GM12878 (cell line): ENCODE results near the gene ZFP14. TPM values are rescaled to one million over a fixed set of nuclear protein-coding genes. Genes with fewer than 3 reads are reported as not detected.

ENCODE experiments used
- ATAC-seq: fragments of 200-7000 bp; cut with Tn5 transposase; 3 replicates; pipeline ENCODE4 v1.9.1; 2020; ENCODE audit warnings: mild to moderate bottlenecking, moderate library complexity
- BruUV-seq: library from RNA; stranded (reverse); fragments of 400-500 nt; replicated peaks from 2 replicates; lab custom pipeline; 2021; lab: Mats Ljungman, UMichigan
- CTCF ChIA-PET: fragments of 300-600 bp; sonication (Branson Sonifier 250); formaldehyde crosslinking; extraction: SDS; loops from one replicate; lab custom pipeline; 2021; ENCODE audit warnings: inconsistent platforms; lab: Yijun Ruan, JAX
- POLR2A ChIA-PET: fragments of 350-600 bp; formaldehyde crosslinking; extraction: SDS; loops from one replicate; lab custom pipeline; 2021; ENCODE audit warnings: inconsistent platforms; lab: Charles Lee
- RAD21 ChIA-PET: fragments of 300-600 bp; sonication (Branson Sonifier 250); formaldehyde crosslinking; loops from one replicate; lab custom pipeline; 2023; ENCODE audit warnings: antibody characterized with exemption; ENCODE audit not compliant: unreplicated experiment; lab: Charles Lee
- SMC1A ChIA-PET: fragments of 300-600 bp; sonication (Branson Sonifier 250); formaldehyde crosslinking; loops from one replicate; lab custom pipeline; 2023; ENCODE audit not compliant: unreplicated experiment, uncharacterized antibody; lab: Charles Lee
- DNase-seq: peaks from one replicate; pipeline ENCODE4 v3.0.0-alpha.2; 2011; ENCODE audit warnings: low read depth, low spot score
- FAIRE-seq: peaks from 3 replicates; lab custom pipeline; 2011; peaks lifted over from hg19 to GRCh38; lab: Jason Lieb, UNC
- H2AFZ ChIP-seq: 2 replicates; pipeline ENCODE4 v1.6.0; 2011; ENCODE audit warnings: low read depth, low read length, control low read depth; ENCODE audit not compliant: control insufficient read depth
- H3K27ac ChIP-seq: 2 replicates; pipeline ENCODE4 v1.5.1; 2011; ENCODE audit warnings: control low read depth; ENCODE audit not compliant: control insufficient read depth, insufficient read depth
- H3K27me3 ChIP-seq, 2 experiments: replicated peaks in 1 of 2; 2 replicates each; pipeline versions ENCODE4 v1.6.0 to v1.6.1; 2011; ENCODE audit warnings: low read length in 1 of 2; ENCODE audit not compliant: control insufficient read depth in 2 of 2, insufficient read depth in 2 of 2
- H3K36me3 ChIP-seq, 2 experiments: 2 replicates each; pipeline ENCODE4 v1.5.1; 2011; ENCODE audit warnings: low read length in 1 of 2; ENCODE audit not compliant: control insufficient read depth in 2 of 2, insufficient read depth in 2 of 2
- H3K4me1 ChIP-seq: 2 replicates; pipeline ENCODE4 v1.6.1; 2011; ENCODE audit warnings: mild to moderate bottlenecking, low read length, moderate library complexity, mixed read lengths; ENCODE audit not compliant: control insufficient read depth, insufficient read depth
- H3K4me2 ChIP-seq: 2 replicates; pipeline ENCODE4 v1.6.0; 2011; ENCODE audit warnings: control low read depth; ENCODE audit not compliant: control insufficient read depth, insufficient read depth
- H3K4me3 ChIP-seq: fragments of 200-600 bp; sonication (generic); 2 replicates; pipeline ENCODE4 v1.5.1; 2016
- H3K79me2 ChIP-seq: 2 replicates; pipeline ENCODE4 v1.6.0; 2011; ENCODE audit warnings: low read length; ENCODE audit not compliant: control insufficient read depth, insufficient read depth
- H3K9ac ChIP-seq: 2 replicates; pipeline ENCODE4 v1.8.0; 2011; ENCODE audit warnings: low read length, control low read depth, mixed read lengths; ENCODE audit not compliant: control insufficient read depth, insufficient read depth
- H3K9me3 ChIP-seq: replicated peaks from 3 replicates; pipeline ENCODE4 v1.5.1; 2011; ENCODE audit warnings: mild to moderate bottlenecking, low read length; ENCODE audit not compliant: control insufficient read depth, insufficient read depth
- H4K20me1 ChIP-seq: 2 replicates; pipeline ENCODE4 v1.6.0; 2011; ENCODE audit not compliant: control insufficient read depth, insufficient read depth
- ATF7 ChIP-seq: fragments of 450-650 bp; IDR thresholded peaks from 2 replicates; pipeline ENCODE4 v1.6.1; 2016; ENCODE audit warnings: low read depth, mild to moderate bottlenecking
- FOXK2 ChIP-seq: fragments of 450-650 bp; IDR thresholded peaks from 2 replicates; pipeline ENCODE4 v1.6.1; 2017; ENCODE audit warnings: mild to moderate bottlenecking, moderate library complexity
- MXI1 ChIP-seq: fragments of 150-350 bp; IDR thresholded peaks from 2 replicates; pipeline ENCODE4 v1.6.1; 2011; ENCODE audit warnings: low read depth, mild to moderate bottlenecking, inconsistent platforms, low read length, improper control_type of control experiment
- NFYB ChIP-seq: IDR thresholded peaks from 2 replicates; pipeline ENCODE4 v1.6.1; 2011; ENCODE audit warnings: low read depth, mild to moderate bottlenecking, low read length, improper control_type of control experiment, moderate library complexity; ENCODE audit not compliant: insufficient read depth
- NR2C2 ChIP-seq: IDR thresholded peaks from 2 replicates; pipeline ENCODE4 v1.6.1; 2011; ENCODE audit warnings: borderline replicate concordance, low read depth; ENCODE audit not compliant: control insufficient read depth, insufficient read length
- PAX5 ChIP-seq: IDR thresholded peaks from 2 replicates; pipeline ENCODE4 v1.6.1; 2011; ENCODE audit warnings: low read depth, low read length, borderline replicate concordance
- POLR2AphosphoS2 ChIP-seq: IDR thresholded peaks from 2 replicates; pipeline ENCODE4 v1.6.1; 2011; ENCODE audit warnings: low read depth, mild to moderate bottlenecking, low read length, improper control_type of control experiment, moderate library complexity
- POLR2AphosphoS5 ChIP-seq: IDR thresholded peaks from 2 replicates; pipeline ENCODE4 v1.6.1; 2011; ENCODE audit warnings: mild to moderate bottlenecking, low read length, inconsistent platforms
- RUNX3 ChIP-seq: IDR thresholded peaks from 2 replicates; pipeline ENCODE4 v1.6.1; 2012; ENCODE audit warnings: low read length, inconsistent platforms
- SPI1 ChIP-seq: IDR thresholded peaks from 2 replicates; pipeline ENCODE4 v1.6.1; 2011; ENCODE audit warnings: low read depth, mild to moderate bottlenecking, low read length, moderate library complexity, borderline replicate concordance; ENCODE audit not compliant: insufficient read depth
- SRF ChIP-seq, 2 experiments: IDR thresholded peaks; 2 replicates each; pipeline ENCODE4 v1.6.1; 2011; ENCODE audit warnings: low read depth in 2 of 2, low read length in 2 of 2, mild to moderate bottlenecking in 1 of 2, moderate library complexity in 1 of 2
- WGBS: methylation state at CpG from one replicate; pipeline ENCODE4 v1.1.6; 2016; ENCODE audit warnings: low lambda C conversion rate; ENCODE audit not compliant: insufficient replicate concordance, insufficient coverage; ENCODE audit errors: missing lambda C conversion rate; 5-methylcytosine and 5-hydroxymethylcytosine counted together
- in situ Hi-C: fragments of 300-500 bp; cut with MboI; formaldehyde crosslinking; loops from 9 replicates; pipeline ENCODE4 v1.14.3; 2018; ENCODE audit warnings: mixed read lengths
- intact Hi-C: fragments of 100-400 bp; cut with micrococcal nuclease; formaldehyde crosslinking; loops from one replicate; pipeline ENCODE4 v1.14.2; 2022; ENCODE audit not compliant: unreplicated experiment
- polyA plus RNA-seq, 11 experiments: library from polyadenylated mRNA; depleted of rRNA in 4 of 11; unstranded in 6 of 11; stranded (reverse) in 5 of 11; fragments of >200 nt; fragmentation: Nextera tagmentation in 4 of 11; fragmentation: Illumina TruSeq in 1 of 11; extraction: Ambion mirVana in 4 of 11; extraction: Trizol in 1 of 11; gene quantifications; 1 replicate in 1 of 11; 2 replicates in 10 of 11; pipeline versions ENCODE4 v1.2.1 to v1.2.3, GENCODE V29; 2011 to 2016; ENCODE audit warnings: inconsistent platforms in 2 of 11, missing spikeins in 2 of 11, low read depth in 1 of 11
- total RNA-seq, 4 experiments: library from RNA; depleted of rRNA in 3 of 4; stranded (reverse); fragments of >200 nt in 3 of 4; fragmentation: Illumina TruSeq in 1 of 4; extraction: Trizol in 1 of 4; gene quantifications; 2 replicates each; pipeline versions ENCODE4 v1.2.1 to v1.2.3, GENCODE V29; 2013 to 2021
- TF ChIP-seq, protein P1 (sequence below): fragments of 450-650 bp; IDR thresholded peaks from 2 replicates; pipeline ENCODE4 v1.6.1; 2016; ENCODE audit warnings: mild to moderate bottlenecking
- TF ChIP-seq, protein P2 (sequence below): fragments of 450-650 bp; formaldehyde crosslinking; IDR thresholded peaks from 2 replicates; pipeline ENCODE4 v1.5.0; 2022; ENCODE audit warnings: mild to moderate bottlenecking, missing genetic modification characterization
- TF ChIP-seq, protein P3 (sequence below): IDR thresholded peaks from 2 replicates; pipeline ENCODE4 v1.6.1; 2011; ENCODE audit warnings: borderline replicate concordance, low read depth, mild to moderate bottlenecking, moderate library complexity, low read length; ENCODE audit not compliant: insufficient read depth, poor library complexity, severe bottlenecking
- TF ChIP-seq, protein P4 (sequence below): fragments of 450-650 bp; IDR thresholded peaks from 2 replicates; pipeline ENCODE4 v1.6.1; 2016; ENCODE audit warnings: mild to moderate bottlenecking

ZFP14 gene
- total and polyA plus RNA-seq, 10 of the 15 experiments (the other 5 are each of a cell fraction or from before 2014, with no cell fraction given) = 0.61 to 2.6 (median 0.83) TPM

DNA sequence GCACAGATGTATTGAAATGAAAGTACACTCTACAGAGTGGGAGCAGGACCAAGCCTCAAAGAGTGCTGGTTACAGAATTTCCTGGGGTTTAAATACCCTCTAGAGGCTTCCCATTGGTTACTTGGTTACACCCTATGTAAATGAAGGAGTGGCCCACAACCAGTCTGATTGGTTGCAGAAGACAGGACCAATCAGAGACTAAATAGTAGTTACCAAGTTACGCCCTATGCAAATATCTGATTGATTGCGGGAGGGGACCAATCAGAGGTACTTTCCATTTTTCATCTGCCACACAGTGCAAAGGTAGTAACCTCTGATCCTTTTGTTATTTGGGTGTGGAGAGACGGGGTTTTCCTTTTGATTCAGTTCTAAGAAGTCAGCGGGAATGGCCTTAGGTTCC, 44.9 kb upstream of the ZFP14 start (continued):
- TF ChIP-seq, protein P1, sequence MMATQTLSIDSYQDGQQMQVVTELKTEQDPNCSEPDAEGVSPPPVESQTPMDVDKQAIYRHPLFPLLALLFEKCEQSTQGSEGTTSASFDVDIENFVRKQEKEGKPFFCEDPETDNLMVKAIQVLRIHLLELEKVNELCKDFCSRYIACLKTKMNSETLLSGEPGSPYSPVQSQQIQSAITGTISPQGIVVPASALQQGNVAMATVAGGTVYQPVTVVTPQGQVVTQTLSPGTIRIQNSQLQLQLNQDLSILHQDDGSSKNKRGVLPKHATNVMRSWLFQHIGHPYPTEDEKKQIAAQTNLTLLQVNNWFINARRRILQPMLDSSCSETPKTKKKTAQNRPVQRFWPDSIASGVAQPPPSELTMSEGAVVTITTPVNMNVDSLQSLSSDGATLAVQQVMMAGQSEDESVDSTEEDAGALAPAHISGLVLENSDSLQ = peak; percentile 44; the same call in 1 of the 2 replicates
- TF ChIP-seq PAX5 (no peak), SPI1 (no peak), RUNX3 (no peak), SRF (IDR thresholded peaks at IDR 0.05; ENCODE audit: low read depth in 2 of 2, low read length in 2 of 2) (no peak)
- TF ChIP-seq, protein P2, sequence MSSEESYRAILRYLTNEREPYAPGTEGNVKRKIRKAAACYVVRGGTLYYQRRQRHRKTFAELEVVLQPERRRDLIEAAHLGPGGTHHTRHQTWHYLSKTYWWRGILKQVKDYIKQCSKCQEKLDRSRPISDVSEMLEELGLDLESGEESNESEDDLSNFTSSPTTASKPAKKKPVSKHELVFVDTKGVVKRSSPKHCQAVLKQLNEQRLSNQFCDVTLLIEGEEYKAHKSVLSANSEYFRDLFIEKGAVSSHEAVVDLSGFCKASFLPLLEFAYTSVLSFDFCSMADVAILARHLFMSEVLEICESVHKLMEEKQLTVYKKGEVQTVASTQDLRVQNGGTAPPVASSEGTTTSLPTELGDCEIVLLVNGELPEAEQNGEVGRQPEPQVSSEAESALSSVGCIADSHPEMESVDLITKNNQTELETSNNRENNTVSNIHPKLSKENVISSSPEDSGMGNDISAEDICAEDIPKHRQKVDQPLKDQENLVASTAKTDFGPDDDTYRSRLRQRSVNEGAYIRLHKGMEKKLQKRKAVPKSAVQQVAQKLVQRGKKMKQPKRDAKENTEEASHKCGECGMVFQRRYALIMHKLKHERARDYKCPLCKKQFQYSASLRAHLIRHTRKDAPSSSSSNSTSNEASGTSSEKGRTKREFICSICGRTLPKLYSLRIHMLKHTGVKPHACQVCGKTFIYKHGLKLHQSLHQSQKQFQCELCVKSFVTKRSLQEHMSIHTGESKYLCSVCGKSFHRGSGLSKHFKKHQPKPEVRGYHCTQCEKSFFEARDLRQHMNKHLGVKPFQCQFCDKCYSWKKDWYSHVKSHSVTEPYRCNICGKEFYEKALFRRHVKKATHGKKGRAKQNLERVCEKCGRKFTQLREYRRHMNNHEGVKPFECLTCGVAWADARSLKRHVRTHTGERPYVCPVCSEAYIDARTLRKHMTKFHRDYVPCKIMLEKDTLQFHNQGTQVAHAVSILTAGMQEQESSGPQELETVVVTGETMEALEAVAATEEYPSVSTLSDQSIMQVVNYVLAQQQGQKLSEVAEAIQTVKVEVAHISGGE (CRISPR knock-in tag) = no peak

DNA sequence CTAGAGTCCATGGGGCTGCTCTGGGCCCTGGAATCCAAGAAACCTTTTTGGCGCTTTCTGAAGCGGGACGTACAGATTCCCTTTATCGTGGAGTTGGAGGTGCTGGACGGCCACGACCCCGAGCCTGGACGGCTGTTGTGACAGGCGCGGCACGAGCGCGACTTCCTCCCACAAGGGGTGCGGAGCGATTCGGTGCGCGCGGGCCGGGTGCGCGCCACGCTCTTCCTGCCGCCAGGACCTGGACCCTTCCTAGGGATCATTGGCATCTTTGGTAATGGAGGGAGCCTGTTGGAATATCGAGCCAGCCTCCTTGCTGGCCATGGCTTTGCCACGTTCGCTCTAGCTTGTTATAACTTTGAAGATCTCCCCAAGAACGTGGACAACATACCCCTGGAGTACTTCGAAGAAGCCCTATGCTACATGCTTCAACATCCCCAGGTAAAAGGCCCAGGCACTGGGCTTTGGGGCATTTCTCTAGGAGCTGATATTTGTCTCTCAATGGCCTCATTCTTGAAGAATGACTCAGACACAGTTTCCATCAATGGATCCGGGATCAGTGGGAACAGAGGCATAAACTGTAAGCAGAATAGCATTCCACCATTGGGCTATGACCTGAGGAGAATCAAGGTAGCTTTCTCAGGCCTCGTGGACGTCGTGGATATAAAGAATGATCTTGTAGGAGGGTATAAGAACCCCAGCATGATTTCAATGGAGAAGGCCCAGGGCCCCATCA, 42.9 kb upstream of the ZFP14 start:
- intact Hi-C loops = no loop called here
- Histone ChIP-seq H4K20me1 (no peaks in the 10 kb centered on the region), H3K9ac (no peak overlapping the region), H3K4me3 (no peak overlapping the region), H3K36me3 (no peaks in the 10 kb centered on the region), H3K4me2 (no peak overlapping the region), H3K4me1 (no peaks in the 10 kb centered on the region), H3K27me3 (no peaks in the 10 kb centered on the region), H3K79me2 (peaks cover 13% of the 10 kb centered on the region), H3K9me3 (peaks cover 3% of the 10 kb centered on the region; the same call in 2 of the 3 replicates), H3K27ac (no peak overlapping the region), H2AFZ (no peak overlapping the region)
- ChIA-PET RAD21 (no interaction called here), CTCF (no interaction called here), POLR2A (no interaction called here), SMC1A (no interaction called here)
- no TSS peak for BruUV-seq
- ATAC-seq = no peak
- no peak for FAIRE-seq
- in situ Hi-C loops = no loop called here
- no peak for DNase-seq
- WGBS = 73% methylated on average over 30 of the region's 33 CpGs
- TF ChIP-seq, protein P3, sequence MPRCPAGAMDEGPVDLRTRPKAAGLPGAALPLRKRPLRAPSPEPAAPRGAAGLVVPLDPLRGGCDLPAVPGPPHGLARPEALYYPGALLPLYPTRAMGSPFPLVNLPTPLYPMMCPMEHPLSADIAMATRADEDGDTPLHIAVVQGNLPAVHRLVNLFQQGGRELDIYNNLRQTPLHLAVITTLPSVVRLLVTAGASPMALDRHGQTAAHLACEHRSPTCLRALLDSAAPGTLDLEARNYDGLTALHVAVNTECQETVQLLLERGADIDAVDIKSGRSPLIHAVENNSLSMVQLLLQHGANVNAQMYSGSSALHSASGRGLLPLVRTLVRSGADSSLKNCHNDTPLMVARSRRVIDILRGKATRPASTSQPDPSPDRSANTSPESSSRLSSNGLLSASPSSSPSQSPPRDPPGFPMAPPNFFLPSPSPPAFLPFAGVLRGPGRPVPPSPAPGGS = no peak
- TF ChIP-seq POLR2AphosphoS5 (no peak), FOXK2 (no peak), POLR2AphosphoS2 (no peak), NFYB (no peak), ATF7 (no peak), MXI1 (no peak), NR2C2 (no peak)
- TF ChIP-seq, protein P4, sequence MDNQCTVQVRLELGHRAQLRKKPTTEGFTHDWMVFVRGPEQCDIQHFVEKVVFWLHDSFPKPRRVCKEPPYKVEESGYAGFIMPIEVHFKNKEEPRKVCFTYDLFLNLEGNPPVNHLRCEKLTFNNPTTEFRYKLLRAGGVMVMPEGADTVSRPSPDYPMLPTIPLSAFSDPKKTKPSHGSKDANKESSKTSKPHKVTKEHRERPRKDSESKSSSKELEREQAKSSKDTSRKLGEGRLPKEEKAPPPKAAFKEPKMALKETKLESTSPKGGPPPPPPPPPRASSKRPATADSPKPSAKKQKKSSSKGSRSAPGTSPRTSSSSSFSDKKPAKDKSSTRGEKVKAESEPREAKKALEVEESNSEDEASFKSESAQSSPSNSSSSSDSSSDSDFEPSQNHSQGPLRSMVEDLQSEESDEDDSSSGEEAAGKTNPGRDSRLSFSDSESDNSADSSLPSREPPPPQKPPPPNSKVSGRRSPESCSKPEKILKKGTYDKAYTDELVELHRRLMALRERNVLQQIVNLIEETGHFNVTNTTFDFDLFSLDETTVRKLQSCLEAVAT = no peak
